ENCODE measurements around the gene TPRX1.
"Not testable (repeated sequence)": the region's sequence is repeated elsewhere in the genome, so short reads cannot be mapped to it uniquely, and the experiment has no call there.

Gene TPRX1

DNA sequence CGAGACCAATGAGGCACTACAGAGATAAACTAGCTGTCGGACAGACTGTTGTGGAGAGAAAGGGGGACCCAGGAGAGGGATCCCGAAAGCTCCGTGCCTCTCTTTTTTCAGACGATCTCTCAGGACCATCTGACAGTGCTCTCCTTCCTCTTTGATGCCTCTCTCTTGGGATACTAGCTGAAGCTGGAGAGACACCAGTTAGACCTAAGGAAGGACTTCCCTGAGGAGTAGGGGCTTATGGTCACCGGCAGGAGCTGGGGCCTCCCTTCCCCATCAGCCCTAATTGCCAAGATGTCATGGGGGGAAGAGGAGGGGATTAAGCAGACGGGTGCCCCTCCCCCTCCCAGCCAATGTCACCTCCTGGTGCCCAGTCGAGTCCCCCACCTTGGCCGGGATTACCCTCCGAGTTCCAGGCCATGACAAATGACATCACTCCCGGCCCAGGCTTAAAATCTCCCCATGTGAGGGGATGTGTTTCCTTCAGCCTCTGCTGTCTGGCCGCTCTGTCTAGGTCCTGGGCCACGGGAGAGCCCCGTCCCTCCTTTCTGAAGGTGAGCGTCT is 17.2 kb upstream of the TPRX1 start, which contains the start of gene CRX:
Gene CRX, plus strand, starts transcription at position 478 of the 561 bp plus-strand sequence. CDS start 12,507 bp downstream, outside the sequence.
- WGBS, 2 experiments (ENCODE audit: insufficient coverage in 2 of 2), result 77 to 83% methylated on average over 5 to 7 of the region's 15 CpGs
- H3K27ac ChIP-seq (ENCODE audit: low read depth, low read length, severe bottlenecking), result no peak within 1 kb of the TSS
- H3K4me1 ChIP-seq (ENCODE audit: control insufficient read depth, insufficient read depth, low read length, poor library complexity, severe bottlenecking), result peaks cover 5% of the 10 kb centered on the region
- no peak within 1 kb of the TSS for H3K4me3 ChIP-seq (ENCODE audit: extremely low read depth, insufficient read depth, low read length, poor library complexity, severe bottlenecking)
- H3K9me3 ChIP-seq (ENCODE audit: control insufficient read depth, low read length), result peaks cover under 1% of the 10 kb centered on the region
- H3K36me3 ChIP-seq (ENCODE audit: control insufficient read depth, insufficient read depth, low read length), result no peaks in the 10 kb centered on the region

DNA sequence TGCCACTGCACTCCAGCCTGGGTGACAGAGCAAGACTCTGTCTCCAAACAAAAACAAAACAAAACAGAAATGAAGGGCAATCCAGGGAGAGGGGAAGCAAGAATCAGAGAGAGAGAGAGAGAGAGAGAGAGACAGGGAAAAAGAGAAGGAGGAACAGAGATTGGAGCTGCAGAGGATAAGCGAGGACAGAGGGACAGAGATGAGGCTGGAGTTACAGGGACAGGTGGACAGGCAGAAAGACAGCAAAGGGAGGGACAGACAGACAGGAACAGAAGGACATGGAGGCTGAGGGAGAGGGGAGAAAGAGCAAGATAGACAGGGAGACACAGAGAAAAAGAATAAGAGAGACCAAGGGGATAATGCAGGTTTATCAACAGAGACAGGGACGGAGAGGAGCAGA is 16.1 kb upstream of the TPRX1 start:
- Histone ChIP-seq H3K36me3 (ENCODE audit: control insufficient read depth, insufficient read depth, low read length) (no peaks in the 10 kb centered on the region), H3K27ac (ENCODE audit: low read depth, low read length, severe bottlenecking) (no peak overlapping the region), H3K4me1 (ENCODE audit: control insufficient read depth, insufficient read depth, low read length, poor library complexity, severe bottlenecking) (peaks cover 5% of the 10 kb centered on the region), H3K9me3 (ENCODE audit: control insufficient read depth, low read length) (no peaks in the 10 kb centered on the region), H3K4me3 (ENCODE audit: extremely low read depth, insufficient read depth, low read length, poor library complexity, severe bottlenecking) (no peak overlapping the region)
- WGBS, 2 experiments (ENCODE audit: insufficient coverage in 2 of 2), result 88 to 100% methylated on average over 2 of the region's 2 CpGs

DNA sequence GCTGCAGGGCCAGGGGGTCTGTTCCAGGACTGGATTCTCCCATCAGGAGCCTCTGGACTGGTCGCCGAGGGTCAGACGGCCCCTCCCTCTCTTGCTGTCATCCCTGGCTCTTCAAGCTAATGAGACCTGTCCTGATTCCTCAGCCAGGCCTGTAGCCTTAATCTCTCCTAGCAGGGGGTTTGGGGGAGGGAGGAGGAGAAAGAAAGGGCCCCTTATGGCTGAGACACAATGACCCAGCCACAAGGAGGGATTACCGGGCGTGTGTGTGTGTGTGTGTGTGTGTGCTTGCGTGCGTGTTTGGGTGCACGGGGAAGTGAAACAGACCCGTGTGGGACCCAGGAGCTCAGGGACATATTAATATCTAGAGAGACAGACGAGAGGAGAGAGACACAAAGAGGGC is 15.5 kb upstream of the TPRX1 start:
- Histone ChIP-seq H3K27ac (ENCODE audit: low read depth, low read length, severe bottlenecking) (no peak overlapping the region), H3K4me3 (ENCODE audit: extremely low read depth, insufficient read depth, low read length, poor library complexity, severe bottlenecking) (no peak overlapping the region), H3K4me1 (ENCODE audit: control insufficient read depth, insufficient read depth, low read length, poor library complexity, severe bottlenecking) (peaks cover 5% of the 10 kb centered on the region), H3K9me3 (ENCODE audit: control insufficient read depth, low read length) (no peaks in the 10 kb centered on the region), H3K36me3 (ENCODE audit: control insufficient read depth, insufficient read depth, low read length) (no peaks in the 10 kb centered on the region)
- WGBS, 2 experiments (ENCODE audit: insufficient coverage in 2 of 2), result 18 to 22% methylated on average over 4 to 6 of the region's 10 CpGs

DNA sequence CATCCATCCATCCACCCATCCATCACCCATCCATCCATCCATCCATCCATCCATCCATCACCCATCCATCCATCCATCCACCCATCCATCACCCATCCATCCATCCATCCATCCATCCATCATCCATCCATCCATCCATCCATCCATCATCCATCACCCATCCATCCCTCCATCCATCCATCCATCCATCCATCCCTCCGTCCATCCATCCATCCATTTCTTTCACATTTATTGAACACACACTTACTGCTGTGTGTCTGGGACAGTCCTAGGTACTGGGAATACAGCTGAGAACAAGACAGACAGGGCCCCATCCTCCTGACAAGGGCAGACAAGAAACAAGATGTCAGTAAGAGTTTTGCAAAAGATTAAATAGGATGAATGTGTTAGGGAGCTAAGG is 13.9 kb upstream of the TPRX1 start:
- H3K4me1 ChIP-seq (ENCODE audit: control insufficient read depth, insufficient read depth, low read length, poor library complexity, severe bottlenecking); H3K9me3 ChIP-seq (ENCODE audit: control insufficient read depth, low read length); H3K4me3 ChIP-seq (ENCODE audit: extremely low read depth, insufficient read depth, low read length, poor library complexity, severe bottlenecking); H3K27ac ChIP-seq (ENCODE audit: low read depth, low read length, severe bottlenecking); H3K36me3 ChIP-seq (ENCODE audit: control insufficient read depth, insufficient read depth, low read length): not testable (repeated sequence)
- WGBS, 2 experiments (ENCODE audit: insufficient coverage in 2 of 2), result 86% methylated on average over 1 of the region's 1 CpG; no CpG with 5 or more reads in 1 of the 2 experiments

DNA sequence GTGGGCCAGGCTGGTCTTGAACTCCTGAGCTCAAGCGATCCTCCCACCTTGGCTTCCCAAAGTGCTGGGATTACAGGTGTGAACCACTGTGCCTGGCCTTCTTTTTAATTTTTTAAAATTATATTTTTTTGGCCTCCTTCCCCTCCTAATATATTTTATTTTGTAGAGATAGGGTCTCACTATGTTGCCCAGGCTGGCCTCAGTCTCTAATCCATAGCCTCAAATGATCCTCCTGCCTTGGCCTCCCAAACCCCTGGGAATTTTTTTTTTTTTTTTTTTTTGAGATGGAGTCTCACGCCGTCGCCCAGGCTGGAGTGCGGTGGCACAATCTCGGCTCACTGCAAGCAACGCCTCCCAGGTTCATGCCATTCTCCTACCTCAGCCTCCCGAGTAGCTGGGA is 11.9 kb upstream of the TPRX1 start:
- H3K27ac ChIP-seq (ENCODE audit: low read depth, low read length, severe bottlenecking); H3K4me3 ChIP-seq (ENCODE audit: extremely low read depth, insufficient read depth, low read length, poor library complexity, severe bottlenecking); H3K4me1 ChIP-seq (ENCODE audit: control insufficient read depth, insufficient read depth, low read length, poor library complexity, severe bottlenecking); H3K9me3 ChIP-seq (ENCODE audit: control insufficient read depth, low read length); H3K36me3 ChIP-seq (ENCODE audit: control insufficient read depth, insufficient read depth, low read length): not testable (repeated sequence)
- 97 to 100% methylated on average over 1 to 7 of the region's 8 CpGs for WGBS, 2 experiments (ENCODE audit: insufficient coverage in 2 of 2)

DNA sequence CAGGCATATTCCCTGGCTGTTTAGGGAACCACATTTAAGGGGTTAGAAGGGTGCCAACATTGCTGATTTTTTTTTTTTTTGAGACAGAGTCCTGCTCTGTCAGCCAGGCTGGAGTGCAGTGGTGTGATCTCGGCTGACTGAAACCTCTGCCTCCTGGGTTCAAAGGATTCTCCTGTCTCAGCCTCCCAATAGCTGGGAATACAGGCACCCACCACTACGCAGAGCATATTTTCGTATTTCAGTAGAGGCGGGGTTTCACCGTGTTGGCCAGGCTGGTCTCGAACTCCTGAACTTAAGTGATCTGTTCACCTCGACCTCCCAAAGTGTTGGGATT is 9.6 kb upstream of the TPRX1 start:
- 51 to 62% methylated on average over 7 of the region's 7 CpGs for WGBS, 2 experiments (ENCODE audit: insufficient coverage in 2 of 2)
- Histone ChIP-seq H3K4me1 (ENCODE audit: control insufficient read depth, insufficient read depth, low read length, poor library complexity, severe bottlenecking) (no peaks in the 10 kb centered on the region), H3K27ac (ENCODE audit: low read depth, low read length, severe bottlenecking) (no peak overlapping the region), H3K36me3 (ENCODE audit: control insufficient read depth, insufficient read depth, low read length) (no peaks in the 10 kb centered on the region), H3K4me3 (ENCODE audit: extremely low read depth, insufficient read depth, low read length, poor library complexity, severe bottlenecking) (no peak overlapping the region), H3K9me3 (ENCODE audit: control insufficient read depth, low read length) (no peaks in the 10 kb centered on the region)

DNA sequence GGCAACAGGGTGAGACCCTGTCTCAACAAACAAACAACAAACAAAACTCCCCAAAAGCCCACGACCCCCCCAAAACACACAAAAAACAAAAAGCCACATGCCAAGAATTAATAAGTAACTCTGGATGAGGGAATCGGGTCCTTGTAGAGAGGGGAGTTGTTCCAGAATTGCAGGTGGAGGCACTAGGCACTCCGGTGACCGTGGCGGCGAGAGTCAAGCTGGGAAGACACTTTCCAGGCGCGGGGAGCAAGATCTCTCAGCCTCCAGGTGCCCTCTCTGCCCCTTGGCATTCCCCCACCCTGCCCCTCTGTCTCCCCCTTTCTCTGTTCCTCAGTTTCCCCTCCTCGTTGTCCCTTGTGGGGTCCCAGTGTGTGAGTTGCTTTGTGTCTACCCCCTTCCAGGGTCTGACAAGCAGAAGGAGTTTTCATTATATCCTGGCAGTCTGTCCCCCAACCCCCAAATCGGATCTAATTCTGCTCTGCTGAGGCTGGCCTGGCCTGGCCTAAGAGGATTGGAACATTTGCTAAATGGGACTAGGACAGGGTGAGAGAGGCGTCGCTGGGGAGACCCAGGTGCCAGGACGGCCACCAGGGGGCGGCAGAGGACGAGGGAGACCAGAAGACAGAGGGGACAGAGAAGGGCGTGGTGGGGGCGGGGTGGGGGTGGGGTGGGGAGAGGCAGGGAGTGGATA is 9.1 kb upstream of the TPRX1 start:
- 63% methylated on average over 9 of the region's 17 CpGs; no CpG with 5 or more reads in 1 of the 2 experiments for WGBS, 2 experiments (ENCODE audit: insufficient coverage in 2 of 2)
- Histone ChIP-seq H3K27ac (ENCODE audit: low read depth, low read length, severe bottlenecking) (no peak overlapping the region), H3K9me3 (ENCODE audit: control insufficient read depth, low read length) (no peaks in the 10 kb centered on the region), H3K4me1 (ENCODE audit: control insufficient read depth, insufficient read depth, low read length, poor library complexity, severe bottlenecking) (no peaks in the 10 kb centered on the region), H3K36me3 (ENCODE audit: control insufficient read depth, insufficient read depth, low read length) (no peaks in the 10 kb centered on the region), H3K4me3 (ENCODE audit: extremely low read depth, insufficient read depth, low read length, poor library complexity, severe bottlenecking) (no peak overlapping the region)

DNA sequence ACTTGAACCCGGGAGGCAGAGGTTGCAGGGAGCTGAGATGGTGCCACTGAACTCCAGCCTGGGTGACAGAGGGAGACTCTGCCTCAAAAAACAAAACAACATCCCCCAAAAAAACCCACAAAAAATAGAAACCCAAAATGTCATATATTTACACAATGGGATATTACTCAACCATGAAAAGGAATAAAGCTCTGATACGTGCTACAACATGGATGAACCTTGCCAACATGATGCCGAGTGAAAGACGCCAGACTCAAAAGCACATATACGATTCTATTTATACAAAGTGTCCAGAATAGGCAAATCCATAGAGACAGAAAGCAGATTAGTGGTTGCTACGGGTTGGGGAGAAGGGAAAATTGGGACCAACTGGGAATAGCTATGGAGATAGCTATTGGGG is 2.1 kb upstream of the TPRX1 start:
- 86 to 95% methylated on average over 3 to 5 of the region's 6 CpGs for WGBS, 2 experiments (ENCODE audit: insufficient coverage in 2 of 2)
- Histone ChIP-seq H3K4me1 (ENCODE audit: control insufficient read depth, insufficient read depth, low read length, poor library complexity, severe bottlenecking) (no peaks in the 10 kb centered on the region), H3K4me3 (ENCODE audit: extremely low read depth, insufficient read depth, low read length, poor library complexity, severe bottlenecking) (no peak overlapping the region), H3K36me3 (ENCODE audit: control insufficient read depth, insufficient read depth, low read length) (no peaks in the 10 kb centered on the region), H3K27ac (ENCODE audit: low read depth, low read length, severe bottlenecking) (no peak overlapping the region), H3K9me3 (ENCODE audit: control insufficient read depth, low read length) (no peaks in the 10 kb centered on the region)

DNA sequence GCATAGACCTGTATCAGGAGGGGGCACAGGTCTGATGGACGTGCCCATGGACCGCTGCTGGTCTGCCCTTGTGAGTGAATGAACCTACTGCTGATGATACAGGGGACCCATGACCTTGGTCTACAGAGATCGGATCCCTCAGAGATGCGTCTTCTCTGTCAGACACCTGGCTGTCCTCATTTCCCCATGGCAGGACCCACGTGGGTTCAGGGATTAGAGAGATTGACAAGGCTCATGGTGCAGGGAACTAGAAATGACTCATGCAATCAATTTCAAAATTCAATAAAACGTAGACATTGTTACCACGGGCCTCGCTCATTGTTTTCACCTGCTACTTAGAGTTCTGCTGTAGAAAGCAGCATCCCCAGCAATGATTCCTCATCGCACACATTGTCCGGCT is 962 bp upstream of the TPRX1 start:
- WGBS, 2 experiments (ENCODE audit: insufficient coverage in 2 of 2), result 94 to 97% methylated on average over 8 to 10 of the region's 10 CpGs
- Histone ChIP-seq H3K27ac (ENCODE audit: low read depth, low read length, severe bottlenecking) (no peak overlapping the region), H3K4me1 (ENCODE audit: control insufficient read depth, insufficient read depth, low read length, poor library complexity, severe bottlenecking) (no peaks in the 10 kb centered on the region), H3K36me3 (ENCODE audit: control insufficient read depth, insufficient read depth, low read length) (no peaks in the 10 kb centered on the region), H3K4me3 (ENCODE audit: extremely low read depth, insufficient read depth, low read length, poor library complexity, severe bottlenecking) (no peak overlapping the region), H3K9me3 (ENCODE audit: control insufficient read depth, low read length) (no peaks in the 10 kb centered on the region)

DNA sequence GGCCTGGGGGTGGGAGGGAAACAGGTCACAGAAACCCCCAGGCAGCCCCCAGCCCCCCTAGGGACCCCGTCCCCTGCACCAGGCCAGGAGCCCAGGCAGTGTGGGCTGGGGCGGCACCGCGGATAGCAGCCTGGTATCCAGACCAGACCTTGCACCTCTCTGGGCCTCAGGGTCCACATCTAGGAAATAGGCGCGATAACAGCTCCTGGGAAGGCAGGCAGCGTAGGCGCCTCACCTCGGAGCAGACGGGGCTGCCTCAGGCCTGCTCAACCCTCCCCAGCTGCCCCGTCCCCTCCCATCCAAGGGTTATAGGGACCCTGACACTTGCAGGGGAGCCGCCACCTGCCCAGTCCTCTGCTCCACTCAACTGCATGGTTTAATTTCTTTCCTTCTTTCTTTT is 680 bp downstream of the TPRX1 start:
- H3K27ac ChIP-seq (ENCODE audit: low read depth, low read length, severe bottlenecking); H3K9me3 ChIP-seq (ENCODE audit: control insufficient read depth, low read length); H3K36me3 ChIP-seq (ENCODE audit: control insufficient read depth, insufficient read depth, low read length); H3K4me1 ChIP-seq (ENCODE audit: control insufficient read depth, insufficient read depth, low read length, poor library complexity, severe bottlenecking); H3K4me3 ChIP-seq (ENCODE audit: extremely low read depth, insufficient read depth, low read length, poor library complexity, severe bottlenecking): not testable (repeated sequence)
- WGBS, 2 experiments (ENCODE audit: insufficient coverage in 2 of 2), result no CpG with 5 or more reads among the region's 12 CpGs

DNA sequence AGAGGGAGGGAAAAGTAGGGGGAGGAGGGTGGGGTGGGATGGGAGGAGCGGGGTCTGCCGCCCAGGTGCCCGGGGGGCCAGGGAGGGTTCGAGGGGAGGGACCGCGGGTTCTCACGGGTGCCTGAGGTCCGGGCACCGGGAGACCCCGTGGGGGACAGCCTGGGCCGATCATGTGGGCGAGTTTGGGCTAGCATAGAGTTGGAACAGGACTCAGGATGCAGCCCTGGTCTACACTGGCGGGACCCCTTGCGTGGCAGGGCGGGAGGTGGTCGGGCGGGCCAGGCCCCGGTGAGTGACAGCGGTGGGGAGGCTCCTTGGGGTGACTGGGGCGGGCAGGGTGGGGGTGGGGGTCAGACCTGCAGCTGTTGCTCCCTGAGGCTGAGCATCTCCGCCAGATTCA is 1.2 kb downstream of the TPRX1 start:
- H3K9me3 ChIP-seq (ENCODE audit: control insufficient read depth, low read length); H3K4me1 ChIP-seq (ENCODE audit: control insufficient read depth, insufficient read depth, low read length, poor library complexity, severe bottlenecking); H3K27ac ChIP-seq (ENCODE audit: low read depth, low read length, severe bottlenecking); H3K36me3 ChIP-seq (ENCODE audit: control insufficient read depth, insufficient read depth, low read length); H3K4me3 ChIP-seq (ENCODE audit: extremely low read depth, insufficient read depth, low read length, poor library complexity, severe bottlenecking): not testable (repeated sequence)
- 96 to 100% methylated on average over 3 to 5 of the region's 21 CpGs for WGBS, 2 experiments (ENCODE audit: insufficient coverage in 2 of 2)

Measured in mesodermal cell (in vitro differentiated cells).